ENCODE measurements around the gene LRRC8E.

LRRC8E gene

GRCh38 chr19:7850000-7850813 is 38.1 kb upstream of the LRRC8E start:
- TF ChIP-seq GATA2 (IDR thresholded peaks at IDR 0.05; ENCODE audit: low read depth, low read length) (no peak), GATA3 (IDR thresholded peaks at IDR 0.05; ENCODE audit: low read depth, low read length) (no peak)

- TF ChIP-seq GATA3 (IDR thresholded peaks at IDR 0.05; ENCODE audit: low read depth, low read length): no peak
- TF ChIP-seq GATA2 (IDR thresholded peaks at IDR 0.05; ENCODE audit: low read depth, low read length): no peak
Observed at GRCh38 chr19:7850945-7851622, 37.2 kb upstream of the LRRC8E start.

DNA sequence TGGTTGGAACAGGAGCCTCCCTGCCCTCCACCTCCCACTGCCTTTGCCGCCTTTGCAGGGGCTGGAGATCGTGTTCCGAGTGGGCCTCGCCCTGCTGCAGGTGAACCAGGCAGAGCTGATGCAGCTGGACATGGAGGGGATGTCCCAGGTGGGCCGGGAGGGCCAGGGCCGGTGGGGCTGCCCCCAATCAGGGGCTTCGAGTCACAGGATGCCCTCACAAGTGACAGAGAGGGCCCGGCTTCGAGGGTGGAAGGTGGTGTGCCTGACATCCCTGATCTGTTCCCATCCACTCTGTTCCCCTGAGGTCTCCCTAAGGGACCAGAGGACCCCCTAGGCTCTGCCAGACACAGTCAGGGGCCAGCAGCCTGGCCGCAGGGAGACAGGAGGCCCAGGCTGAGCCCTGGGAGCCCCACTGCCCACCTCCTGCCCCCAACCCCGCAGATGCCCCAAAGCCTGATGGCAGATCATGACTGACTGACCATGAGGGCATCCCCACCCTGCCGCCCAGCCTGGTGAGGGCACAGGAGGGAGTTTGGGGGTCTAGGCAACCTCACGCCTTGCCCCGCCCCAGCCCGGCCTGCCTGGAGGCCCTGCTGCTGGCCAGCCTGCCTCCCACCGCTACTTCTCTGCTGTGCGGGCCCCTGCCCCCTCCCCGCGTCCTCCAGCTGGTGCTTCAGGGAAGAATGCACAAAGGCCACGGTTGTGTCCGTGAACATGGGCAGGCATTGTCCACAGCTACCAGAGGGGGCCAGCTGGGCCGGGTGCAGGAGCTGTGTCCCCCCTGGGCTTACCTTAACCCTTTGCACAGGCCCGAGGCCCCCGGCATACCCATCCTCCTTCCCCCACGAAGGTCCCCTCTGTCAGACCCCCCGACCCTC is 36.4 kb upstream of the LRRC8E start:
- TF ChIP-seq GATA3 (IDR thresholded peaks at IDR 0.05; ENCODE audit: low read depth, low read length) (no peak), GATA2 (IDR thresholded peaks at IDR 0.05; ENCODE audit: low read depth, low read length) (no peak)

- TF ChIP-seq GATA2 (IDR thresholded peaks at IDR 0.05; ENCODE audit: low read depth, low read length) (no peak), GATA3 (IDR thresholded peaks at IDR 0.05; ENCODE audit: low read depth, low read length) (no peak)
Observed at GRCh38 chr19:7852851-7853769, 35.2 kb upstream of the LRRC8E start.

DNA sequence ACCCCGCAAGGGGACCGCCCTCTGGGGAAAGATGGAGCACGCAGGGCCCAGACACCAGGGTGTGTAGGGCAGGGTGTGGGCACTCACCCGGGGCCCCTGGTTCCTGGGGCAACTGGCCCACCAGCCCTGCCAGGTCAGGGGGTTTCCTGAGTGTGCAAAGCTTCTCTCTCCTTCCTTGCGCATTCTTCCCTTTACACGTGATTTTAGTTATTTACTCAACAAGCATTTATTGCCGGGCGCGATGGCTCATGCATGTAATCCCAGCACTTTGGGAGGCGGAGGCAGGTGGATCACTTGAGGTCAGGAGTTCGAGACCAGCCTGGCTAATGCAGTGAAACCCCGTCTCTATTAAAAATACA is 34.6 kb upstream of the LRRC8E start:
- TF ChIP-seq GATA2 (IDR thresholded peaks at IDR 0.05; ENCODE audit: low read depth, low read length): no peak
- TF ChIP-seq GATA3 (IDR thresholded peaks at IDR 0.05; ENCODE audit: low read depth, low read length): no peak

DNA sequence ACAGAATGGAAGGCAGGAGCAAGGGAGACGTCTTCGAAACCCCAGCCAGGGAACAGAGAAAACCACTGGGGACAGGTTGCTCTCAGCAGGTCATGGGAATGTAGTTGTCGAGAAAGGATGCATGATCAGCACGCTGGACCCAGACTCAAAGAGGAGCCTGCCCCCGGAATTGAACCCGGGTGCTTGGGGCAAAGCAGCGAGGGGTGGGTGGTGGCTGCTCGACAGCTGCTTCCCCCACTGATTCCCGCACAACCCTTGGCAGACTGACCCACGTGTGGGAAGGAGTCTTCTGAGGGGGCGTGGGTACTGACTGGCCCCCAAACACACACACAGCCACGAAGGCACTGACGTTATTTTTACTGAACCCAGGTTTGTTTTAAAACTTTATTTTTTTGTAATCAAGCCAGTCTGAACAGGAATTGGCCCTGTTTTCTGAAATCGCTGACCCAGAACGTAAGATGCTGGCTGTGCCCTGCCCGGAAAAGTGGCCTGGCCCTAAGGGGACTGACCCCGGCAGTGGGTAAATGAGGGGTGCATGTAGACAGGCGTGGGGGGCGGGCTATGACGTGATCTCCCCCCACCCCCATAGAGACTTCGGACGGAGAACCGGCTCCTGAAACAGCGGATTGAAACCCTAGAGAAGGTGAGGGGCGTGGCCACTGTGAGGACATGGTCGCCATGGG is 32.7 kb upstream of the LRRC8E start:
- no peak for TF ChIP-seq GATA2 (IDR thresholded peaks at IDR 0.05; ENCODE audit: low read depth, low read length)
- TF ChIP-seq GATA3 (IDR thresholded peaks at IDR 0.05; ENCODE audit: low read depth, low read length): no peak

- TF ChIP-seq GATA2 (IDR thresholded peaks at IDR 0.05; ENCODE audit: low read depth, low read length) (no peak), GATA3 (IDR thresholded peaks at IDR 0.05; ENCODE audit: low read depth, low read length) (no peak)
Observed at GRCh38 chr19:7856109-7856591, 32.2 kb upstream of the LRRC8E start.

DNA sequence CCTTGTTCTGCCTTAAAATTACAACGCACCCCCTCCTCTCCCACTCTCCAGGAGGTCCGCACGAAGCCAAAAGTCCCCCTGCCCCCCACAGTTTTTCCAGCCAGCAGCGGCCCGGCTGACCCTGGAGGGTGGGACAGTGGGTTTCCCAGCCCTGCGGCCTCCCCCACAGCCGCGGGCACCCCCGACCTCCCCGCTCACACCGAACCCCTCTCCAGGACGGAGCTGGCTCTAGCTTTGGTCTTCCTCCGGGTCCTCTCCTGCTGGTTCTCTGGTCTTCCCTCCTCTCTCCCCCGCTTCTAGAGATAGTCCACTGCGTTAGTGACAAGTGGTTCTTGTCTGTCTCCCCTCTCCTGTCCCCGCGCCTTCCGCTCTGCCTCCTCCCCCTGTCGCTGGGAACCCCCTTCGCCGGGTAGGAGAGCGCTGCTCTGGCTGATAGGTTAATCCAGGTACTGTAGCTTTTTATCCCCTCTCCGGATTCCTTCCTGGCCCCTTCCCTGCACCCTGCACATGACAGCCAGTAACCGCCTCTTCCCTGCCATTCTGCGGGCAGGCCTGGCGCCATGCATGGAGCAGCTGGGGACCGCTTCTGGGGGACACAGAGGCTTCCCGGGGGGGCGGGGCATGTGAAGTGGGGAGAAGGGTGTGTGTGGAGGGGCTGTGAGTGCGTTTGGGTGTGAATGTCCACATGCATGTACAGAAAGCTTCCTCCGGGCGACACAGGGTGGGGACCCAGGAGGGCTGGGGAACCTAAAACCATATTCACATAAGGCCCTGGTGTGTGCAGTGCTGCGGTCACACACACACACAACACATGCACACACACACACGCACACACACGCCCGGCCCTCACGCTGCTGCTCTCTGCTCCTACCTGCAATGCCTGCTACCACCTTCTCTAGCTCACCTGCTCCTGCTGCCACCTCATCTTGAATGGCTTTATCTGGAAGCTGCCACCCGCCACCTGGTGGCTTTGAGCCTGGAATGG is 31.3 kb upstream of the LRRC8E start:
- no peak for TF ChIP-seq GATA3 (IDR thresholded peaks at IDR 0.05; ENCODE audit: low read depth, low read length)
- no peak for TF ChIP-seq GATA2 (IDR thresholded peaks at IDR 0.05; ENCODE audit: low read depth, low read length)

- TF ChIP-seq GATA2 (IDR thresholded peaks at IDR 0.05; ENCODE audit: low read depth, low read length) (no peak), GATA3 (IDR thresholded peaks at IDR 0.05; ENCODE audit: low read depth, low read length) (no peak)
Observed at GRCh38 chr19:7857727-7858108, 30.6 kb upstream of the LRRC8E start.

DNA sequence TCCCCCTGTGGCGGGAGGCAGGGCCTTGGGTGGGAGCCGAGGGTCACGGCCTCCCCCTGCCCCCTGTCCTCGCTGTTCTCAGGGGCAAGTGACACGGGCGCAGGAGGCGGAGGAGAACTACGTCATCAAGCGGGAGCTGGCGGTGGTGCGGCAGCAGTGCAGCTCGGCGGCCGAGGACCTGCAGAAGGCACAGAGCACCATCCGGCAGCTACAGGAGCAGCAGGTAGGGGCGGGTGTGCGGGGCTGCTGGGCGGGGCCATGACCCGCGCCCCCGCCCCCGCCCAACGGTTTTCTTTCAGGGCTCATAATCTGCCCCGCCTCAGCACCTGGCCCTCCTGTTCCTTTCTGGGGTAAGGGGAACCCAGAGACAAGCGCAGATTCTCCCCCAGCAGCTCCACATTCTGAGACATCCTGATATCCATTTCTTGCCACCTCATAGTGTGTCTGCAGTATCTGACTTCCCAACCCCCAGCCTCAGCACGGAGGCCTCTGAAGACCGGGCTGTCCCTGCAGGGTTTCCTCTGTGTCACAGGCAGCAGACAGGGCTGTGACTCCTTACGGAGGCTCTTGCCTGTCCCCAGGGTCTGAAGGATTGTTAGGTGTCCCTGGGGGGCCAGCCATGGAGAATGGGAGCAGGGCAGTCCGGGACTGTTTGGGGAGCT is 30.1 kb upstream of the LRRC8E start:
- TF ChIP-seq GATA3 (IDR thresholded peaks at IDR 0.05; ENCODE audit: low read depth, low read length) (no peak), GATA2 (IDR thresholded peaks at IDR 0.05; ENCODE audit: low read depth, low read length) (no peak)
